Endothelial cell of umbilical vein (primary cell): Measurements from ENCODE around the gene PGAM2.
A peak's percentile ranks its signal among the peaks of the same experiment; 100 is the strongest.

ENCODE experiments used
- EZH2 ChIP-seq: IDR thresholded peaks from 2 replicates; pipeline ENCODE4 v1.6.1; 2012; ENCODE audit warnings: borderline replicate concordance, low read depth, mild to moderate bottlenecking, moderate library complexity, low read length, inconsistent platforms; ENCODE audit not compliant: severe bottlenecking
- FOS ChIP-seq: IDR thresholded peaks from 2 replicates; pipeline ENCODE4 v1.6.1; 2011; ENCODE audit warnings: mild to moderate bottlenecking, low read length, moderate library complexity, borderline replicate concordance; ENCODE audit not compliant: insufficient read depth
- MYC ChIP-seq: IDR thresholded peaks from one replicate; pipeline ENCODE4 v1.6.1; 2011; ENCODE audit warnings: mild to moderate bottlenecking, low read depth, low read length
- POLR2A ChIP-seq: IDR thresholded peaks from 2 replicates; pipeline ENCODE4 v1.6.1; 2012; ENCODE audit warnings: low read depth, mild to moderate bottlenecking, control low read depth, low read length
- POLR2AphosphoS5 ChIP-seq: IDR thresholded peaks from 2 replicates; pipeline ENCODE4 v1.6.1; 2012; ENCODE audit warnings: low read depth, mild to moderate bottlenecking, control low read depth, low read length, moderate library complexity; ENCODE audit not compliant: insufficient read depth
- TF ChIP-seq, protein P1 (sequence below), 2 donors: IDR thresholded peaks; 1 replicate in 1 of 2; 2 replicates in 1 of 2; pipeline ENCODE4 v1.5.1; 2011; ENCODE audit warnings: low read length in 2 of 2, mild to moderate bottlenecking in 2 of 2, moderate library complexity in 2 of 2, control low read depth in 1 of 2, inconsistent platforms in 1 of 2, low read depth in 1 of 2; ENCODE audit not compliant: insufficient read depth in 1 of 2; ENCODE audit errors: extremely low read depth in 1 of 2

DNA sequence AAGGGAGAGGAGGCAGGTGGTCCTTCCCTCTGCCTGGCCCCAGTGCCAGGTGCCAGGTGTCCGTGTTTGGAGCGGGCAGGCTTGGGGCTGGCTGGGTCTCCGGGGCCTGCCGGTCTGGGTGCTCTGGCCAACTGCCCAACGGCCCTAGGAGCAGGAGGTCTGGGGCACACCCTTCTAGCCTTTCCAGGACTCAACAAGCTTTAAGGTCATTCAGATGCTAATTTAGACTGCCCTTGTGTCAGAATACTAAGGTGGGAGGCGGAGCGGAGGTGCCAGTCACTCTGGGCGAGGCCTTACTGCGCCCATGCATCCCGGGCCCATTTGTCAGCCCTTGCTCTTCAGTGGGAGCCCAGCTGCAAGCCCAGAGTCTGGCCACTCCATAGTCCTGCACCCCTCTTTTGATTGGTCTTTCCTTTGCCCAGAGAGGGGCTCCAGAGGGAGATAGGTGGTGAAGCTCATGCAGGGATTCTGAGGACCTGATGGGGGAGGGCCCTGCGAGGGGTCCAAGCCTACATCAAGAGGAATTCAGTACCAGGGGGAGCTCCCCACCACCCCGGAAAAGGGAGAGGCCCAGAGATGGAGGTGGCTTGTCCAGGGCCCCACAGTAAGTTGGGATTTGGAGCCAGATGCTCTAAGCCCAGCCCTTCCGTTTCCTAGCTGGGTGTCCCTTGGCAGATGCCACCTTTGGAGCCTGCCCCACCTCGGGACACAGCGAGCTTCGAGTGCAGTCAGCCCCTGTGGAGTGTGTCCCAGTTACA lies 1.3 kb downstream of the PGAM2 start:
- TF ChIP-seq FOS (no peak), POLR2A (no peak), POLR2AphosphoS5 (no peak), EZH2 (peak; percentile 26), MYC (no peak)
- TF ChIP-seq, protein P1, sequence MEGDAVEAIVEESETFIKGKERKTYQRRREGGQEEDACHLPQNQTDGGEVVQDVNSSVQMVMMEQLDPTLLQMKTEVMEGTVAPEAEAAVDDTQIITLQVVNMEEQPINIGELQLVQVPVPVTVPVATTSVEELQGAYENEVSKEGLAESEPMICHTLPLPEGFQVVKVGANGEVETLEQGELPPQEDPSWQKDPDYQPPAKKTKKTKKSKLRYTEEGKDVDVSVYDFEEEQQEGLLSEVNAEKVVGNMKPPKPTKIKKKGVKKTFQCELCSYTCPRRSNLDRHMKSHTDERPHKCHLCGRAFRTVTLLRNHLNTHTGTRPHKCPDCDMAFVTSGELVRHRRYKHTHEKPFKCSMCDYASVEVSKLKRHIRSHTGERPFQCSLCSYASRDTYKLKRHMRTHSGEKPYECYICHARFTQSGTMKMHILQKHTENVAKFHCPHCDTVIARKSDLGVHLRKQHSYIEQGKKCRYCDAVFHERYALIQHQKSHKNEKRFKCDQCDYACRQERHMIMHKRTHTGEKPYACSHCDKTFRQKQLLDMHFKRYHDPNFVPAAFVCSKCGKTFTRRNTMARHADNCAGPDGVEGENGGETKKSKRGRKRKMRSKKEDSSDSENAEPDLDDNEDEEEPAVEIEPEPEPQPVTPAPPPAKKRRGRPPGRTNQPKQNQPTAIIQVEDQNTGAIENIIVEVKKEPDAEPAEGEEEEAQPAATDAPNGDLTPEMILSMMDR (IDR thresholded peaks at IDR 0.05; ENCODE audit: extremely low read depth in 1 of 2, insufficient read depth in 1 of 2, low read depth in 1 of 2, low read length in 2 of 2) = no peak
